Cortex of kidney (tissue), 1 donor: ENCODE results near the gene CHST12.
"Not testable (repeated sequence)": the region's sequence is repeated elsewhere in the genome, so short reads cannot be mapped to it uniquely, and the experiment has no call there.

Experiments
- DNase-seq: peaks from one replicate; lab custom pipeline; 2025; lab: John Stamatoyannopoulos, UW

Gene CHST12

GRCh38 chr7:2403014-2403717, at the start of gene CHST12:
CHST12 (plus strand) TSS chr7:2403611; CDS start chr7:2432640, 29,029 bp downstream.
- peak; percentile 69 for DNase-seq

- peak; percentile 91 for DNase-seq
Observed at GRCh38 chr7:2353936-2354185, 49.5 kb upstream of the CHST12 start.

- no peak for DNase-seq
Observed at GRCh38 chr7:2354186-2354938, 49.0 kb upstream of the CHST12 start, which contains the start of gene EIF3B. EIF3B (plus strand) TSS chr7:2354827; CDS start chr7:2354922, 95 bp downstream.

GRCh38 chr7:2354939-2355704, 48.3 kb upstream of the CHST12 start:
- no peak for DNase-seq

- DNase-seq, result no peak
Observed at GRCh38 chr7:2355705-2356008, 47.8 kb upstream of the CHST12 start.

- DNase-seq, result no peak
Observed at GRCh38 chr7:2357165-2357564, 46.2 kb upstream of the CHST12 start.

GRCh38 chr7:2357571-2357970, 45.8 kb upstream of the CHST12 start:
- no peak for DNase-seq

GRCh38 chr7:2358968-2359527, 44.4 kb upstream of the CHST12 start:
- DNase-seq, result no peak

GRCh38 chr7:2359610-2360009, 43.8 kb upstream of the CHST12 start:
- no peak for DNase-seq

- DNase-seq, result no peak
Observed at GRCh38 chr7:2360796-2361195, 42.6 kb upstream of the CHST12 start.

- no peak for DNase-seq
Observed at GRCh38 chr7:2362385-2363088, 40.9 kb upstream of the CHST12 start.

GRCh38 chr7:2369139-2369538, 34.3 kb upstream of the CHST12 start:
- DNase-seq, result no peak

- no peak for DNase-seq
Observed at GRCh38 chr7:2371329-2371728, 32.1 kb upstream of the CHST12 start.

- DNase-seq, result no peak
Observed at GRCh38 chr7:2372724-2373123, 30.7 kb upstream of the CHST12 start.

GRCh38 chr7:2373124-2373556, 30.3 kb upstream of the CHST12 start:
- no peak for DNase-seq

GRCh38 chr7:2373646-2374045, 29.8 kb upstream of the CHST12 start:
- no peak for DNase-seq

GRCh38 chr7:2374401-2374800, 29.0 kb upstream of the CHST12 start:
- no peak for DNase-seq

- DNase-seq, result no peak
Observed at GRCh38 chr7:2374830-2375728, 28.3 kb upstream of the CHST12 start.

- DNase-seq, result no peak
Observed at GRCh38 chr7:2376351-2377154, 26.9 kb upstream of the CHST12 start.

- DNase-seq, result not testable (repeated sequence)
Observed at GRCh38 chr7:2377492-2377891, 25.9 kb upstream of the CHST12 start.
